HG02973 (cell line): ENCODE data around the gene CSMD2.

Experiments
- ATAC-seq: cut with Tn5 transposase; IDR thresholded peaks from one replicate; pipeline ENCODE4 v1.9.1; 2021; ENCODE audit warnings: moderate library complexity; ENCODE audit not compliant: unreplicated experiment

Gene CSMD2

GRCh38 chr1:33867684-33868083, 297.3 kb downstream of the CSMD2 start:
- ATAC-seq = no peak

GRCh38 chr1:33866281-33866680, 298.7 kb downstream of the CSMD2 start:
- ATAC-seq = no peak

- no peak for ATAC-seq
These were observed 300.3 kb downstream of the CSMD2 start for GRCh38 chr1:33864460-33865389.

GRCh38 chr1:33863779-33864178, 301.3 kb downstream of the CSMD2 start, which contains the start of gene HMGB4:
TSS of gene HMGB4 (plus strand) at chr1:33864079. CDS start at chr1:33864192, 113 bp downstream.
- no peak for ATAC-seq

- no peak for ATAC-seq
These were observed 304.4 kb downstream of the CSMD2 start for GRCh38 chr1:33860671-33861070.

GRCh38 chr1:33854091-33854490, 310.9 kb downstream of the CSMD2 start:
- no peak for ATAC-seq

GRCh38 chr1:33853431-33853830, 311.6 kb downstream of the CSMD2 start:
- no peak for ATAC-seq

- ATAC-seq = no peak
These were observed 312.3 kb downstream of the CSMD2 start for GRCh38 chr1:33852711-33853110.

- ATAC-seq = no peak
These were observed 314.5 kb downstream of the CSMD2 start for GRCh38 chr1:33850481-33850880.

GRCh38 chr1:33849211-33849610, 315.8 kb downstream of the CSMD2 start:
- no peak for ATAC-seq

GRCh38 chr1:33848205-33848937, 316.7 kb downstream of the CSMD2 start:
- no peak for ATAC-seq

- ATAC-seq = no peak
These were observed 318.2 kb downstream of the CSMD2 start for GRCh38 chr1:33846861-33847260.

- no peak for ATAC-seq
These were observed 320.9 kb downstream of the CSMD2 start for GRCh38 chr1:33844166-33844565.

GRCh38 chr1:33842348-33842747, 322.7 kb downstream of the CSMD2 start:
- ATAC-seq = no peak

- no peak for ATAC-seq
These were observed 323.5 kb downstream of the CSMD2 start for GRCh38 chr1:33841494-33841893.

GRCh38 chr1:33837635-33838034, 327.4 kb downstream of the CSMD2 start:
- no peak for ATAC-seq

- no peak for ATAC-seq
These were observed 328.1 kb downstream of the CSMD2 start for GRCh38 chr1:33836911-33837310.

- no peak for ATAC-seq
These were observed 336.4 kb downstream of the CSMD2 start for GRCh38 chr1:33828654-33829053.

GRCh38 chr1:33828059-33828458, 337.0 kb downstream of the CSMD2 start:
- no peak for ATAC-seq

- ATAC-seq = no peak
These were observed 338.3 kb downstream of the CSMD2 start for GRCh38 chr1:33826711-33827110.

- no peak for ATAC-seq
These were observed 338.7 kb downstream of the CSMD2 start for GRCh38 chr1:33826311-33826710.

- ATAC-seq = no peak
These were observed 339.5 kb downstream of the CSMD2 start for GRCh38 chr1:33825506-33825905.
